Thoracic aorta (tissue), 2 donors: ENCODE results near the gene MTRF1. TPM values are rescaled to one million over a fixed set of nuclear protein-coding genes. Genes with fewer than 3 reads are reported as not detected.

ENCODE experiments used
- ATAC-seq: fragments of 150-250 bp; one replicate; pipeline ENCODE4 v1.8.0; 2017; ENCODE audit warnings: low read depth; ENCODE audit not compliant: insufficient number of reproducible peaks, low FRiP score
- DNase-seq: peaks from one replicate; pipeline ENCODE4 v3.0.0-alpha.2; 2020; ENCODE audit warnings: low spot score
- H3K27ac ChIP-seq, 2 donors: fragments of 200-600 bp; sonication (generic); 1 replicate in 1 of 2; 2 replicates in 1 of 2; pipeline ENCODE4 v1.5.1; 2016; ENCODE audit warnings: mild to moderate bottlenecking in 2 of 2, moderate library complexity in 2 of 2
- H3K27me3 ChIP-seq: fragments of 200-600 bp; sonication (generic); replicated peaks from 2 replicates; pipeline ENCODE4 v1.6.0; 2016; ENCODE audit warnings: mild to moderate bottlenecking; ENCODE audit not compliant: insufficient read depth
- H3K36me3 ChIP-seq: fragments of 200-600 bp; sonication (generic); one replicate; pipeline ENCODE4 v1.5.1; 2016
- H3K4me1 ChIP-seq, 2 donors: fragments of 200-600 bp; sonication (generic); 1 replicate in 1 of 2; 2 replicates in 1 of 2; pipeline versions ENCODE4 v1.5.1 to v1.6.0; 2016; ENCODE audit warnings: low read depth in 2 of 2, mild to moderate bottlenecking in 1 of 2; ENCODE audit not compliant: control insufficient read depth in 1 of 2
- H3K4me3 ChIP-seq: fragments of 200-600 bp; sonication (generic); 2 replicates; pipeline ENCODE4 v1.5.1; 2016; ENCODE audit warnings: mild to moderate bottlenecking
- H3K9me3 ChIP-seq: fragments of 200-600 bp; sonication (generic); 2 replicates; pipeline ENCODE4 v1.5.1; 2016
- CTCF ChIP-seq: fragments of 200-600 bp; sonication (generic); IDR thresholded peaks from one replicate; pipeline ENCODE4 v1.5.1; 2019; ENCODE audit warnings: antibody characterized with exemption
- total RNA-seq, 2 donors: library from RNA; depleted of rRNA; stranded (reverse); fragments of >200 nt; gene quantifications; one replicate each; pipeline versions ENCODE4 v1.1.0 to v1.2.3, GENCODE V29; 2016

MTRF1 gene
- total RNA-seq: 10 to 100 TPM in 1 of 2 donors, 1 to 10 TPM in 1; 2.3 to 13.9 TPM

DNA sequence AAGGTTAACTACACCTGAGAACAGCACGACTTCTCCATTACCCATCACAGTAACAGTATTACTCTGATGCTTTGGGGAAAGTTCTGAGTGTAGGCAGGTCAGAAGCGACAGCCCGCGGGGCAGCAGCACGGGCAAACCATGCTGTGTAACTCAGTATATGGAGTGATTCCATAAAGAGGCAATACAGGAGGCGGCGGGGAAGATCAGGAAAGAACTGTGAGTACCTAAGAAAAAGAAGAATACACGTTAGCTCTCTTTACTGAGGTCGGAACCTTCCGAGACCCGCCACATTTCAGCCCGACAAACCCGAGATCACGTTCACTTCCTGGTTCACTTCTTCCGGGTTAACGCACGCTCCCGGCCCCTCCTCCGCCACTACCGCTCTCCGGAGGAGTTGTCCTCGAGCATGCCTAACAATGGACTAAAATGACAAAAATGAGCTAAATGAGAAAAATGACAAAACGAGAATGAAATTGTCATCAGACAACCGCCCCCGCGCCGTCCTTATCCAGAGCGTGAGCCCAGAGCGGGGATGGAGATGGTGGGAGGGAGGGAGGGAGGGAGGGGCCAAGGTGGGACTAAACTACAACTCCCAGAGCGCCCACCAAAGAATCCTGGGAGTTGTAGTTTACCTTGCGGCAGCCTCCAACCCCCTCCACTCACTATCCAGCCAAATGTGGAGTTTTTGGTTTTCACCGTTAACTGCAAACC, at the start of gene MTRF1:
MTRF1 (minus strand) TSS at position 316 of the 711 bp plus-strand sequence. CDS start 2,669 bp downstream, outside the sequence.
- peak; percentile 93 for ATAC-seq
- peaks cover 9% of the 10 kb centered on the region for H3K36me3 ChIP-seq
- H3K4me3 ChIP-seq: peak within 1 kb of the TSS; percentile 73
- peak within 1 kb of the TSS; percentile 57 to 78 for H3K27ac ChIP-seq
- no peaks in the 10 kb centered on the region for H3K9me3 ChIP-seq
- no peaks in the 10 kb centered on the region for H3K27me3 ChIP-seq
- DNase-seq: peak; percentile 12
- H3K4me1 ChIP-seq: peaks cover 6 to 8% of the 10 kb centered on the region in 2 donors
- TF ChIP-seq CTCF: no peak

- TF ChIP-seq CTCF: no peak
- no peak for ATAC-seq
- peaks cover 7 to 36% of the 10 kb centered on the region in 2 donors for H3K4me1 ChIP-seq
- no peak for DNase-seq
- H3K27ac ChIP-seq: no peak overlapping the region
- no peaks in the 10 kb centered on the region for H3K27me3 ChIP-seq
- H3K9me3 ChIP-seq: no peaks in the 10 kb centered on the region
- H3K4me3 ChIP-seq: peak overlapping the region; percentile 17
- no peaks in the 10 kb centered on the region for H3K36me3 ChIP-seq
These were observed 49.7 kb upstream of the MTRF1 start for GRCh38 chr13:41313117-41313516.

- ATAC-seq (no peak), DNase-seq (peak; percentile 8)
- peaks cover 7 to 31% of the 10 kb centered on the region in 2 donors for H3K4me1 ChIP-seq
These were observed 48.8 kb upstream of the MTRF1 start for GRCh38 chr13:41312176-41312500.

DNA sequence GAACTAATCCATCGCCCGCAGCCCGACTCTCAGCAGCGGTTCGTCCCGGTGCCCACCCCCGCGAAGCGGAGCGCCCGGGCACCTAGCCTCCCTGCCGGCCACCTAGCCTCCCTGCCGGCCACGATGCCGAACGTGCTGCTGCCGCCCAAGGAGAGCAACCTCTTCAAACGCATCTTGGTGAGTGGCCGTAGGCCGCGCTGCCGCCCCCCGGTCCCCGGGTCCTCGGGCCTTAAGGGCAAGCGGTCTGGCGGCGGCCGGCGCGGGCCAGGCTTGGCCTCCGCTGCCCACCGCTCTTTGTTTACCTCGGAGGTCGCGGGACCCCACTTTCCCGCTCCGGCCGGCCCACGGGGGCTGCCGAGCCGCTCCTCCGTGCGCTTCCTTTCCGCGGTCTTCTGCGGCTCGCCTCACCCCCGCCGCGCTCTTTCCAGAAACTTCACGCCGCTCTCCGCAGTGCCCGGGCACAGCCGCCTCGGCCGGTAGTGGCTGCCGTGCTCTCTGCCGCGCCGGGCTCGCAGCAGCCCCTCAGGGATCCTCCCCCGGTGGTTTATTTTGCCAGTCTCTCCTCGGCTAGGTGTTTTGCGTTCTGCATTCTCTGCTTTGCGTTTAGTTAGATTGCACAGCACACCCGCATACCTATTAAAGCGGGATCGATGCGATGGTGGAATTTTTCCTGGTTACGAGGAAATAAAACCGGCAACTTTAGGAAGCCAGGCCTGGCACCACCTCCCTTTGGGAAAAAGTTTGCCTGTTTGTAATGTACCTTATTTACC, 48.2 kb upstream of the MTRF1 start:
- Histone ChIP-seq H3K4me3 (peak overlapping the region; percentile 80), H3K27ac (peak overlapping the region; percentile 80 to 85), H3K4me1 (peaks cover 7 to 31% of the 10 kb centered on the region in 2 donors), H3K27me3 (no peaks in the 10 kb centered on the region), H3K36me3 (no peaks in the 10 kb centered on the region), H3K9me3 (no peaks in the 10 kb centered on the region)
- DNase-seq: no peak
- ATAC-seq: peak; percentile 65
- TF ChIP-seq CTCF: no peak

More at GRCh38 chr13:41312176-41312500, 48.8 kb upstream of the MTRF1 start:
- H3K4me3 ChIP-seq: peak overlapping the region; percentile 80
- H3K36me3 ChIP-seq: no peaks in the 10 kb centered on the region
- H3K9me3 ChIP-seq: no peaks in the 10 kb centered on the region
- no peaks in the 10 kb centered on the region for H3K27me3 ChIP-seq
- H3K27ac ChIP-seq: peak overlapping the region; percentile 80 to 85
- no peak for TF ChIP-seq CTCF

- no peaks in the 10 kb centered on the region for H3K36me3 ChIP-seq
- peak within 1 kb of the TSS; percentile 80 for H3K4me3 ChIP-seq
- peak; percentile 76 for ATAC-seq
- DNase-seq: peak; percentile 64
- H3K27ac ChIP-seq: peak within 1 kb of the TSS; percentile 80 to 85
- TF ChIP-seq CTCF: no peak
- no peaks in the 10 kb centered on the region for H3K27me3 ChIP-seq
- no peaks in the 10 kb centered on the region for H3K9me3 ChIP-seq
- H3K4me1 ChIP-seq: peaks cover 7 to 31% of the 10 kb centered on the region in 2 donors
These were observed 47.6 kb upstream of the MTRF1 start, which contains the start of gene NAA16 for GRCh38 chr13:41310963-41311405. Gene NAA16, plus strand, starts transcription at chr13:41311267. Its CDS starts 262 bp downstream, at chr13:41311529.
